NT2/D1 (cell line): ENCODE results near the gene GPR151.

Experiments
- SUZ12 ChIP-seq: IDR thresholded peaks from 2 replicates; pipeline ENCODE4 v1.6.1; 2011; ENCODE audit not compliant: insufficient read length, insufficient read depth; ENCODE audit errors: extremely low read depth
- YY1 ChIP-seq: IDR thresholded peaks from 2 replicates; pipeline ENCODE4 v1.6.1; 2011; ENCODE audit not compliant: insufficient read length, insufficient read depth
- ZNF274 ChIP-seq: IDR thresholded peaks from 2 replicates; pipeline ENCODE4 v1.6.1; 2011; ENCODE audit warnings: mild to moderate bottlenecking, low read depth, low read length

DNA sequence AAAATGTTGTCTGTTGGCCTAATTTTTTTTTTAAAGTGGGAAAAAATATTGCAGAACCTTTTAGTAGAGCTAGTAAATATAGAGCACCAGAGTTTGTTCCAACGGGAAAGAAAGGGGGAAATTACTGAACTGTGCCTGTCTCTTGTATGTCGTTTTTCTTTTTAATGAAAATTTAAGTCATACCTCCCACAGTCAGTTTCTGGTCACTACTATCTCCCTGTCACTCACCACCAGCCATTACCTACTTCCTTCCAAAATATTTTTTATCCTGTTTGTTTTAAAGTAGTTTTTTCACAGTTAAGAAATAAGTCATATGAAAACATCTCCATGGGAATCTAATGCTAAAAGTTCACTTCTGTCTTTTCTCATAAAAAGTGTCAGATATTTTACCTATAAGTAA is 21.3 kb downstream of the GPR151 start:
- TF ChIP-seq ZNF274: no peak
- no peak for TF ChIP-seq SUZ12
- no peak for TF ChIP-seq YY1
